HG02870 (cell line): ENCODE results near the gene ENTHD1.
"Not testable (repeated sequence)": the region's sequence is repeated elsewhere in the genome, so short reads cannot be mapped to it uniquely, and the experiment has no call there.

Source experiments
- ATAC-seq: cut with Tn5 transposase; IDR thresholded peaks from one replicate; pipeline ENCODE4 v1.9.1; 2021; ENCODE audit warnings: mild to moderate bottlenecking, moderate library complexity; ENCODE audit not compliant: unreplicated experiment

Gene ENTHD1

DNA sequence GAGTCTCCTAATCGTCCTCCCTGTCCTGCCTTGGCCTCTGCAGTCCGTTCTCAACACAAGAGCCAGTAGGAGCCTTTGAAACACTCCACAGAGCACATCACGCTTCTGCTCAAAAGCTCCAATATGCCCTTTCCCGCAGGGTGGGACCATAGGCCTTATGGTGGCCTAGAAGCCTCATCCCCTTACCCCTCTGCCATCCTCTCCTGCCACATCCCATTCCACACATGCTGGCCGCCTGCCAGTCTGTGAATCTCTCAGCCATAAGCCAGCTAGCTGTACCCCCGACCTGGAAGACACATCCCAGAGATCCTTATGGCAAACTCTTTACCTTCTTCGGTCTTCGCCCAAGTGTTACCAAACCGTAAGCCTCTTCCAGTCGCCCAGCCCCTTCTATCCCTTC, 157.8 kb downstream of the ENTHD1 start:
- ATAC-seq: no peak

DNA sequence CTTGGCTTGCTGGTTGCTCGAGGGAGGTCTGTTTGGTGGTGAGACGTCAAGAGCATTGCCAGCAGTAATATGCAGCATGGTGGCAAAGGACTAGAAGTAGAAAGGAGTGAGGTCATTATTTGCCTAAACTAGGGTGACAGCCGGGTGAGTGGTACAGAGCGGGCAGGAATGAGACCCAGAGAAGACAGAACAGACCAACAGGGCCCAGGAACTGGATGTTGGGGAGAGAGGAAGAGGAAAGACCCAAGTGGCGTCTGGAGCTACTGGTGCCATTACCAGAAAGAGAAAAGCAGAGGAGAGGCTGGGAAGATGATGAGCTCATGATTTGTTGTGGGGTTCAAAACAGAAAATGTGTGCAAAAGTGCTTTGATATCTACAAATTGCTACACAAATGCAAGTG, 158.7 kb downstream of the ENTHD1 start:
- no peak for ATAC-seq

DNA sequence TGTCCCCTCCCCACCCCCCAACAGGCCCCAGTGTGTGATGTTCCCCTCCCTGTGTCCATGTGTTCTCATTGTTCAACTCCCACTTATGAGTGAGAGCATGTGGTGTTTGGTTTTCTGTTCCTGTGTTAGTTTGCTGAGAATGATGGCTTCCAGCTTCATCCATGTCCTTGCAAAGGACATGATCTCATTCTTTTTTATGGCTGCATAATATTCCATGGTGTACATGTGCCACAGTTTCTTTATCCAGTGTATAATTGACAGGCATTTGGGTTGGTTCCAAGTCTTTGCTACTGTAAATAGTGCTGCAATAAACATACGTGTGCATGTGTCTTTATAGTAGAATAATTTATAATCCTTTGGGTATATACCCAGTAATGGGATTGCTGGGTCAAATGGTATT, 159.5 kb downstream of the ENTHD1 start:
- ATAC-seq: not testable (repeated sequence)

DNA sequence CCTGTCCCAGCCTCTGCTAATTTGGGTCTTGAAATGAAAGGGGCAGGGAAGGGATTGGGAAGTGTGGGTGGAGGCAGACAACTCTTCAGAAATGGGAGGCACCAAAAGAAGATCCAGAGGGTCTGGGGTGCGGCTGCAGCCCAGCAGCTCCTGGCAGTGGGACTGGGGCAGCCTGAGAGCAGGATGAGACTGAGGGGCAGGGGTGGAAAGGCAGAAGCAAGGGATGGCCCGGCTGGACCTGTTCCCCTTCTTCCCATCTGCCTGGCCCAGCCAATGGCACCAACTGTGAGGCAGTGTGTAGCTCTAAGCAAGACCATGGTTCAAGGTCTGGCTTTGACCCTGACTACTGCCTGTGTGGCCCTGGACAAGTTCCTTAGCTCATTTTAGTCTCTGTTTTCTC, 160.4 kb downstream of the ENTHD1 start:
- ATAC-seq: no peak

DNA sequence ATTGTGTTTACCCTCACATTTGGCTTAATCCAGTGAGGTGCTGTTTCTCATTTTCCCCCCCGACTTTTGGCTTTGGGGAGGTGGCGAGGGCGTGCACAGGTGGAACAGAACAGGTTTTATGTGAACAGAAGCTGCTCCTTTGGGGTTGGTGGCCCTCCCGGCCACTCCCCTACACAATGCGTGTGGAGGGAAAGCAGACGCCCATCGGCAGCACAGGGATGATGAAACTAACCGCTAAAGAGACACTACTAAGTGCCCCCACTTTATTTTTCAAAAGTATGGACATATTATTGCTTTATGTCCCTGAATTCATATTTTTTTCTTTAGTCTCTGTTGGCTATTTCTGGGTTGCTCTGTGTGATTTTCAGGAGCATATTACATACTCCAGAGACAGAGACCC, 160.9 kb downstream of the ENTHD1 start:
- ATAC-seq: no peak

DNA sequence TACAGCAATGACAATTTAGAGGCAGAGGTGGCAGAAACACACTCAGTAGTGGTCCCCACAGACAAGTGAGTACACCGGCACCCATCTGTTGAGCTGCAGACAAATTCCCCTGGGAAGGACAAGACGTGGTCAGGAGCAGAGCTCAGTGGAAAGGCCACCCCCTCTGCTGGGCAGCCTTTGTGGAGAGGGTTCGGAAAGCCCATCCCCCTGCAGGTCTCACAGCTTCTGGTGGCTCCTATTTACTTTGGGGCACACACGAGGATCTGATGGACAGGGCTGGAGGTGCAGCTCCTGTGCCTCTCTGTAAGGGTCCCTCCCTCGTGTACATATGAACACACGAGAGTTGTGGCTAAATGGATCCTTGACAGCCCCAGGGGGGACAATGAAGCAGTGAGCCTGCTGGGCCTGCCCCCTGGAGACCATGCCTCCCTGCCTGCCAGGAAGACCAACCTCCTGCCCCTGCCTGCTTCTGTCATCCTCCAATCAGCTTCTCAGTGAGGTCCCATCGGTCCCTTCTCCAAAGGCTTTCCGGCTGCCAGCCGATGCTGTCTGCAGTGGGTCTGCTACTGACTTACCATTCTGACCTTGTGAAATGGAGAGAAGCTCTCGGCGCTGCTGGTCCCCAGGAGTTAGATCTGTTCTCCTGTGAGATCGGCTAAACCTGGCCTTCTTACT, 161.5 kb downstream of the ENTHD1 start:
- no peak for ATAC-seq

DNA sequence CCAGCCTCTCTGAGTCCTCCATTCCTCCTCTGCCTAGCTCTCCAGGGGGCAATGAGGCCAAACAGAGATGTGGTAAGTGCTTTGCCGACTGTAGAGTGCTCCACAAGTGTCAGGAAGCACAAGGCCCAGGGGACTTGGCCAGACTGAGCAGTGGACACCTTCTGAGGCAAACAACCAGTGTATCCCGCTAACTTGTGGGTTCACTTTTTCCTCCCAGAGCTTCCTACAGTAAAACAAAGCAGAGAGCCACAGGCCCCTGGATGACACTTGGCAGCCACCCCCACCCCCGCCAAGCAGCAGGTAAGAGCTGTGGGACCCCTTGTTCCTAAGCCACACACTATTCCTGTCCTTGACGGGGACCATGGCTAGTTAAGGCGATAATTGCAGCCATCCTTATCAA, 162.1 kb downstream of the ENTHD1 start:
- no peak for ATAC-seq

DNA sequence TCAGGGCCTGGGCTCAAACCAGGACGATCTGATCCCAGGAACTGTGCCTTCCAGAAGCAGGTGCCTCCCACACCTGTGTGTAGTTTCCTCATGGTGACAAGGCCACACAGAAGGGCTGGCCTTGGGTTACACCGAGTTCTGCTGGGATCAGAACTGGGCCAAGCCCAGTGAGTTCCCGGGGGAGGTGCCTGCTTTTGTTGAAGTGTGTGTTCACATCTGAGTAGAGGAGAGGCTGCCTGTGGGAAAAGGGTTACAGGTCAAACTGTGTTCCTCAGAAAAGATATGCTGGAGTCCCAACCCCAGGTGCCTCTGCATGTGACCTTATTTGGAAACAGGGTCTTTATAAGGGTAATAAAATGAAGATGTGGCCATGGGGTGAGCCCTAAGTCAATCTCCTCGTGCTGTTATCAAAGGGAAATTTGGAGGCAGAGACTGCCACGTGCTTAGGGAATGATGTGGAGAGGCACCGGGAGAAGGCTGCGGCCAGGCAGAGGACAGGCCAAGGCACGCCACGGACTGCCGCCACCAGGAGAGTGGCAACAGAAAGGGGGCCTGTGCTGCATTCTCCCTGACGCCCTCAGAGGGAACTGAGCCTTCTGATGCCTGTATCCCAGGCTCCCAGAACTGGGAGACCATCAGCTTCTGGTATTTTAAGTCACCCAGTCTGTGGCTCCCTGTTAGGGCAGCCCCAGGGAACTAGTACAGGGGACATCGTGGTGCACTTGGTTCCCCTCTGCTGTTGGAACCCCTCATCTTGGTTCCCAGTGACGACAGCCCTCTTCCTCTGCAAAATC, 164.2 kb downstream of the ENTHD1 start:
- ATAC-seq: no peak

DNA sequence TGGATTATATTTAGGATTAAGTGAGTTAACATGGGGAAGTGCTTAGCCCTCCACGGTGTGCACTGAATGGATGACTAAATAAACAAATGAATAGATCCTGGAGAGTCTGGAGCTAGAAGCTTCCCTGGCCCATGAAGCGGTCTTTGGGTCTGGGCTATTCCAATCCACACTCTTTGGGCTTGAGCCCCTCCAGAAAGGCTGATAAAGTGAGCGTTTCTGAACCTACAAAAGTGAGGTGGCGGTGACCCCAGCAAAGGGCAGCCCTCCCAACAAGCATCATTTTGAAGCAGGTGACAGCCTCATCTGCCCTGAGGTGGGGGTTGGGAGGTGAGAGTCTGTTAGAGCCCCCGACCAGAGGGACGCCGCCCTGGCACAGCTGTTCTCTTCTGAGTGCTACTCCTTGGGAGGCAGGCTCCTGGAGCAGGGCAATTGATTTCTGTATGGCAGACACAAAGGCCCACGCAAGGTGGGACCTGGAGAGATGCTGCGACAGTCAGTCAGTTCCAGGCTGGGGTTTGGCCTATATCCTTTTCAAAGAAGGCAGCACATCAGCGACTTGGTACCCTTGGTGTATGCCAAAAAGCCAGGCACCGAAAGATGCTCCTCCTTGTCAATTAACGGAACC, 165.2 kb downstream of the ENTHD1 start:
- no peak for ATAC-seq

DNA sequence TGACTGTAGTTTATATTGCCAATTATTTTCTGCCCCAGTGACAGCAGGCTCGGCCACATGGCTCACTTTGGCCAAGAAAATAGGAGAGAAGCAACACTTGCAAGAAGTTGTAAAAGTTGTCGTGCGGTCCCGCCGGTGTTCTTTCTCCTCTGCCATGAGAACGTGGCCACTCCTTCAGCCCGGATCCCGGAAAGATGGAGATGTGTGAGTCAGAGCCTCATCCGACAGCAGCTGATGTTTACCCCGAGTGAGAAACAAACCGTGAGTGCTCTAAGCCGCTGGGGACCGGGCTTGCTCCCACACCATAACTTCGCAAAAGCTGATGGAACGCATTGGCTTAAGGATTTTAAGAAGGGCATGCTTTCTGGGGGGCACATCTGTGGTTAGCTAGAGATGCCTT, 166.0 kb downstream of the ENTHD1 start:
- ATAC-seq: no peak

DNA sequence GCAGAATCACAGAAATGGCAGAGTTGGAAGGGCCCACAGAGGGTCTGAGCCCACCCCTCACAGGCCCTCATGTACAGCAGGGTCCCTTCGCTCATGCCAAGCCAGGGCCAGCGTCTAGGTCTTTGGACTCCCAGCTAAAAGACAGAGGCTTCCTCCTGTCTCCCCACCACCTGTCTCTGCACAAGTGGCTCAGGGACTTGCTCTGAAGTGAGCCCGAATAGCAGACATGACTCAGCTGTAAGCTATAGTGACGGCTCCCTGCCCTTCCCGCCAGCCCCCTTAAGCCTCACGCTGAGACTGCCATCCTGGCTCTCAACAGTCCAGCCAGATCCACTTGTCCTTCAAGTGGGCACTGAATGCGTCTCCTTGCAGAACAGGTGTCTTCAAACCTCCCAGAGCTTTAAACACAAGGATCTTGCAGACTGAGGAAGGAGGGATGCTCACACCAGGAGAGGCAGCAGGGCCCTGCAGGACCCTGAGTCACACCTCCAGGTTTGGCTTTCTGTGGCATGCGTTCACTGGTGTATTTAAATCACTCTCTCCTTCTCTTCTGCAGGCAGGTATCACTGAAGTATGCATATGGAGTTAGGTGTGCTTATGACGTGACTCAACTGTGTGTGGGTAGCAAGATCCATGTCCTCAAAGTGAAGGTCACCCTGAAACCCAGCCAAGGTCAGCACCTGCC, 168.1 kb downstream of the ENTHD1 start:
- no peak for ATAC-seq

DNA sequence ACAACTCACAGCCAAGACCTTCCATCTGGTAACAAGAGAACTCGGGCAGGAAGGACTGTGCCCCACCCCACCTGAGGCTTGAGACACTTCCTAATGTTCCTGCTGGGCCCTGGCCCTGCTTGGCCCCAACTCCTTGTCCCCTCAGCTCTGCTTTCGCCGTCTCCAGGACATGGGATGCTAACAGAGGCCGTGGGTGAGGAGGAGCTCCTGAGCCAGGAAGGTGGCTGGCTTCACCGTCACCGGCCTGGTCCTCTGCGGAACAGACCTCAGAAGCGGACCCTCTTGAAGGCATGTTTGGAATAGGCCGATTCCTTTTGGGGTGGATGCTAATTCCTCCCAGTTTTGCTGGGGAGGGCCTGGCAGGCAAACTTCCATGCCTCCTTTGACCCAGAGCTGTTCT, 168.7 kb downstream of the ENTHD1 start:
- no peak for ATAC-seq

DNA sequence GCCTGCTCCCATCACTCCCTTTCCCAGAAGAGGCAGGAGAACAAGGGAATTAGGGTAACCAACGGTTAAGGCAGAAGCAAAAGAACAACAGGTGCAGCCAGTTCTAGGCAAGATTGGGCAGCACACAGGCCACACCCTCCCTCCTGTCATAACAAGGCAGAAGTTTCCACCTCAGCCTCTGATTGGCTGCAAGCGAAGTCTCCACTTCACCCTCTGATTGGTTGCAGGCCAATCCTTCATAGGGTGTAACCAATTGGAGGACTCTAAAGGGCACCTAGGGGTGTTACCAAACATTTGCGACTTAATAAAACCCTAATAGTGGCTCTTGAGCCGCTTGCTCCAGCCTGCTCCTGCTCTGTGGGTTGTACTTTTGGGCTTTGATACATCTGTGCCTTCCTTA, 169.2 kb downstream of the ENTHD1 start:
- ATAC-seq: no peak

DNA sequence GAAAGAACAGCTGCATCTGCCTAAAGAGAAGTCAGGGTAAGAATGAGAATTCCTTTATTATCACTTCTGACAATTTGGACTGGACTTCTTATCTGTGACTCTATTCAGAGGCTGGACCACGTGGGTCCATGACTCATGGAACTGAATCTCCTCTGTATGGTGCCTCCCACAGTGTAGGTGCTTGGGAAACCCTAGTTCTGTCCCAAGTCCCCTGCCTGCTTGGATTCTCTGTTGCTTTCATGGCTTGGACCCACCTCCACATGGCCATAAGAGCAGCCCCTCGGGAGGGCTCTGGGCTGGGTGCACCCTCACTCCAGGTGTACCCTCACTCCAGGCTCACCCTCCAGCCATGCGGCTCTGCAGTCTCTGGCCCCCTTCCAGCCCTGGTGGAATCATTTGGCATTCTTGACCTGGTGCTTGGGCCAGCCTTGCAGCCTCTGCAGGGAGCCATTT, 169.6 kb downstream of the ENTHD1 start:
- ATAC-seq: no peak

DNA sequence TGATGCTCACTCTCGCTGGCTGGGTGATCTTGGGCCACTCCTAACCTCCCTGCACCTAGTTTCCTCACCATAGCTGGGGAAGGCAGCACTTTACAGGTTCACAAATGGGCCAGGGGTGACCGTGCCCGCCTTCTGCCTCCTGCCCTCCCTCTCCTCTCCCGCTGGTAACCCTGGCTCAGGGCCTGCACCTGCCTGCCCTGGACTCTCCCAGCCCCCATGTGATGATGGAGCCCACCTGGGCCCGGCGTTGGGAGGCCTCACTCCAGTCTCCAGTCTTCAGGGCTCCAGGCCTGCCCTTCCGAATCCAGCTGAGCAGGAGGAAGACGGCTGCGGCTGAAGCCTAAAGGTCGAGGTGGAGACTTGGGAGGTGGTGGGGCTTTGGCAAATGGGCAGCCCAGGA, 170.1 kb downstream of the ENTHD1 start:
- no peak for ATAC-seq

DNA sequence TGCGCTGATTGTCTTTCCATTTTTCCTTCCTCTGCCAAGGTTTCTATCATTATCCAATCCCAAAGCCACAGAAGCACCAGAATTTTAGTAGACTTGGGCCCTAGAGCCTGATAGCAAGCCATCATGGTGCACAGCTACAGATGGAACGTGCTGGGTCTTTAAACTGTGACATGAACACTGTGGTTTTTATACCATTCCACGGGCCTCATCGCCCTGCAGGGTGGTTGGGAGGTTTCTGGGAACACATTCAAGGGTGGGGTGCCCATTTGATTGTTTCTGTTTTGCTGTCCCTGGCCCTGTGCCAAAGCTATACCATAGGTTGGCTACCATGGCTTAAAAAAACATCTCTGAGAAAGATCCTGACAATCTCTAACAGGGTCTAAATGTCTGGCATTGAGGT, 171.1 kb downstream of the ENTHD1 start:
- no peak for ATAC-seq

DNA sequence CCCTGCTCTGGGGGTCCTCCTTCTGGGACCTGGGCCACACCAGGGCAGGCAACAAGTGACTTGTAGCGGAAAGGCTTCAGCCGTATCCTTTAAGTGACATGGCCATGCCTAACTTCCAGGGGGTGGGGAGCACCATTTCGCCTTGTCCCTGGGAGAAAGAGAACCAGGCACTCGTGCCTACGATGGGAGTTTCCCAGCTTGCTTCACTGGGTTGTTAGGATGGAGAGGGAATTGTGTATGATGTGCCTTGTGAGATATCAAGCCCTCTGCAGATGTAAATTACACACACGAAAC, 171.6 kb downstream of the ENTHD1 start:
- no peak for ATAC-seq

DNA sequence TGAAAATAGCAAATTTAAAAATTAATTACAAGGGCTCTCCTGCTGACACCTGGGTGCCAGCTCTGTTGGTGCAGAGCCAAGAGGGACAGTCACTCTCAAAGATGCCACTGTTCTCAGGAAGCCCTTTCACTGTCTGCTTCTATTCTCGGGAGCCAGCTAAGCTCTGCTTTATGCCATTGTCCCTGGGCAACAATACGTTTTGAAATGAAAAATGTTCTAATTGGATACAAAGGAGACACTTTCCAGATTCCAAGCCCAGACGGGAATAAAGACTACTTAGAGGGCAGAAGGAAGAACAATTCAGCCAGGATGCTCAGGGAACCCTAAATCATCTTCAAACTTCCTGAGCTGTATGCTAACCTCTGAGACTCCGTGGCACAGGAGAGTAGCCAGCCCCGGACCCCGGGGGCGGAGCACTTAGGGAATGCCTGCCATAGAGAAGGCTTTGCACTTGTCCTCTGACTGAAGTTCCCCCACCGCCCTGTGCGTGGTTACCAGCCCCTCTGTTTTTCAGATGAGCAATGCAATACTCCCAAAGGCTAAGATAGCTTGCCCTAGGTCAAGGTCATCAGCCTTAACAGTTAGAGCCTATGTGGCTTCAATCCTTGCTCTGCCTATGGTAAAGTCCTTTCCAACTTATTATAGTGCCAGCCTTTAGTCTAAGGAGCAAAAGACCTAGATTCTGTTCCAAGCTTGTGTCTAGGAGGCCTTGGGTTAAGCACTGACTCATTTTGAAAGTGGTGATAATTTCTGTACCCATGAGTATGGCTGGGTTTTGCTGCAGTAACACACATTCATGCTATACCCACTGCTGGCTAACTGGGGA, 172.1 kb downstream of the ENTHD1 start:
- no peak for ATAC-seq

DNA sequence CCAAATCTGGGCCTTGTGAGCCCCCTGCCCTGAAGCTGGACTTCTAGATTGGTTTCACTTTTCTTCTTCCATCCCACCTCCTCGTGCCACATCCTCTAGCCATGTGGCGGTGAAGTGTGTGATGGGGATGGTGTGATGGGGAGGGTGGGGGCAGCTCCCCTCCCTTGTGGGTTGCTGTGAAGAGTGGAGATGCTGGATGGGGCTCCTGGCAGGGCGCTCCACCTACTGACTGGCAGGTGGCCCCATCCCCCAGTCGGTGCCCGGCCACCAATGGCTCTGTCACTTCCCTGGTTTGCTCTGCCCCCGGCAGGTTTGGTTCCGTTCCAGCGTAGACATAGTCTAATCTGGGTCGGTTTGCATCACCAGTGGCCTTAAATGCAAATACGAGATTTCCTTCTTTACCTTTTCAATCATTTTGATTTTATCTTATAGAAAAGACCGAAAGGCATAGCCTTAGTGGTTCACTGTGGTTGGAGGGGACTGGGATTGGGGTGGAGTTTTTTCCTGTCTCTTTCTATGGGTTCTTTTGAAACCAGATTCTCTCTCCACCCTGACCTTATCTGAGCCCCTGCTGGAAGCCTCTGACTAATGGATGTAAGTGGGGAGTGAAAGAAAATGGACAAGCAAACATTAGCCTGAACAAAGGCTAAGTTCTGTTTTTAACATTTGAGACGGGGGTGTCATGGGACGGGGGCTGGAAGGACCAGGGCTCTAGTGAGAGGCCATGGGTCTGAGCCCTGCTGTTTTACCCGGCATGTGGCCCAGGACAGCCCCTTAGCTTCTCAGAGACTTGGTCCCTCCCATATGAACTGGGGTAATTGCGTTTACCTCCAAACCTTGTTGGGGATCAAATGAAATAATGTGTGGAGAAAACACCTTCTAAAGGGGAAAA, 173.8 kb downstream of the ENTHD1 start:
- no peak for ATAC-seq

DNA sequence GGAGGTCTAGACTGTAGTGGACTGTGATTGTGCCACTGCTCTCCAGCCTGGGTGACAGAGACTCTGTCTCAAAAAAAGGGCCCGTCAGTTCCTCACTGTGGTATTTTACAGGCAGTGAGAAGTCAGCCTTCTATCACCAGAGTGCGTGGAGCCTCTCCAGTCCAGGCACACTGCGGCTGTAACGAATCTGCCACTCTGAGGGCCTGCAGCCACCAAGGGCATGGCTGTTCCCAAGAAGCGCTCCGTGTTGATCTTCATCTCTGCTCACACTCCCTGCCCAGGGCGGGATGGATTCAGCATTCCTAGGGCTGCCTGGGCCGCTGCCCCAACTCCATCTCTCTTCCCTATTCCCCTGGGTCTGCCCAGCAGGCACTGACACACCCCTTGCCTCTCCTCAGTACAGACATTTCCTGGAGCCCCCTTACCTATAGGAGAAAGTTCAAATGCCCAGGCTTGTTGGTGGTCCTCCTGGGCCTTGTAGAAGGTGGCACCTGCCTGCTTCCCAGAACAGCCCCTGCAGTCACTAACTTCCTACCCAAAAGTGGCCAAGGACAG, 174.6 kb downstream of the ENTHD1 start:
- ATAC-seq: no peak
